ENCODE data around the gene PRM1.

PRM1 gene

DNA sequence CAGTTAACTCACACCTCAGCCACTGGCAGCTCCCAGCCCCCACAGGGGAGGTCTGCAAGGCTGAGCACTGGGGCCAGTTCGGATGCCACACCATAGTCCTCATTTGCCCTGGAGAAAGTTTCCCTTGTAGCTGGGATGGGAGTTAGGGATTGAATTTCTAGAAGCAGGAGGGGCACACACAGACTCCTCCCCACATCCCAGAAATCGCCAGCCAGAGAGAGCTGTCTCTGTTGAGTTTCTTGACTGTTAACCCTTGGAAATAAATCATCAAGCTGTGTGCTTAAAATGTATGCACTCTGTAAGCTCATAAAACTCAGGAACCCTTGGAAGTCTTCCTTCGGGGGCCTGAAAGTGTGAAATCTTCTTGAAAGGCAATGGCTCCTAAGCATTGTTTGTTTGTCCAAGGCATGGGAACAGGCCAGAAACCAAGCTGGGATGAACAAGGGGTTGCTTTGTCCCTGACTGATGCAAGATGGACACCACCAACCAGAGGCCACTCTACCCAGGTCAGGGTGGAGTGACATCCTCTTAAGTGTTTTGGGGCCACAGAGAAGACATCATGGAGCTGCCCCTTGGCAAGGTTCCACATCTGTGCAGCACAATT is 7.3 kb downstream of the PRM1 start:
- Histone ChIP-seq H3K4me3 (ENCODE audit: low read length) (no peak overlapping the region), H3K4me1 (ENCODE audit: control insufficient read depth, insufficient read depth, low read length) (no peaks in the 10 kb centered on the region), H3K9ac (ENCODE audit: low read length) (no peak overlapping the region), H3K27me3 (ENCODE audit: control insufficient read depth, insufficient read depth, low read length) (no peaks in the 10 kb centered on the region), H3K36me3 (ENCODE audit: control insufficient read depth, insufficient read depth, low read length) (no peaks in the 10 kb centered on the region), H3K9me3 (ENCODE audit: control insufficient read depth, low read length) (no peaks in the 10 kb centered on the region)

DNA sequence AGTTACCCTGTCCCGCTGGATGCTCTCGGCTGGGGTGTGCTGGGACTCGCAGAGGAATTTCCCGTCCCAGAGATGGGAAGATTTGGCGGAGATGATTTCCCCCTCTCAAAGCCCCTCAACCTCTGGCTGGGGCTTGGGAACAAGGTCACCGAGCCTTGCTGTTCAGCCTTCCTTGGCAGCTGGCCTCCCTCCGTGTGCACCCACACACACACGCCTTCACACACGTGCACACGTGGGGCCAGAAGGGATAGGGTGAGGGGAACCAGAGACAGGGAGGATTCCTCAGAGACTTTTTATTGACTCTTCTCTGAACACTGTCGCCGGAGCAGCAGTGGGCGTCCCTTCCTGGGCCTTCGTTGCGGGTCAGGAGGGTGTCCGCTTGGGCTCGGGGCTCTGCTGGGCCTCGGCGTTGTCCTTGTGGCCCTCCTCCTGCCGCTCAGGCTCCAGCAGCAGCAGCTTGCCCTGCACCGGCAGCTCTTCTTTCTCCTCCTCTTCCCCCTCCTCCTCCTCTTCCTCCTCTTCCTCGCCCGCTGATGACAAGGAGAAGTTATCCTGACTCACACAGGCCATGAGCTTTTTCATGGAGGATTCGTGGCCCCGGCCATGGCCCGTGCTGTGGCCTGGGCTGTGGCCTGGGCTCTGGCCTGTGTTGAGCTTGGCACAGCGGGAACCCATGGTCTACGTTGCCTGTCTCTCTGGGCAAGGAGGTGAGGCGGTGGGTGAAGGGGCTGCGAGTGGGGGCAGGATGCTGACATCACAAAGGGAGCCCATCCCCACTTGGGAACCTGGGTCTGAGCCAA is 8.0 kb downstream of the PRM1 start, which contains the start of gene PRM3:
TSS of gene PRM3 (minus strand) at position 709 of the 800 bp plus-strand sequence. CDS start at position 675, 34 bp downstream.
- Histone ChIP-seq H3K9ac (ENCODE audit: low read length) (no peak within 1 kb of the TSS), H3K4me3 (ENCODE audit: low read length) (no peak within 1 kb of the TSS), H3K36me3 (ENCODE audit: control insufficient read depth, insufficient read depth, low read length) (no peaks in the 10 kb centered on the region), H3K27me3 (ENCODE audit: control insufficient read depth, insufficient read depth, low read length) (no peaks in the 10 kb centered on the region), H3K9me3 (ENCODE audit: control insufficient read depth, low read length) (no peaks in the 10 kb centered on the region), H3K4me1 (ENCODE audit: control insufficient read depth, insufficient read depth, low read length) (no peaks in the 10 kb centered on the region)

DNA sequence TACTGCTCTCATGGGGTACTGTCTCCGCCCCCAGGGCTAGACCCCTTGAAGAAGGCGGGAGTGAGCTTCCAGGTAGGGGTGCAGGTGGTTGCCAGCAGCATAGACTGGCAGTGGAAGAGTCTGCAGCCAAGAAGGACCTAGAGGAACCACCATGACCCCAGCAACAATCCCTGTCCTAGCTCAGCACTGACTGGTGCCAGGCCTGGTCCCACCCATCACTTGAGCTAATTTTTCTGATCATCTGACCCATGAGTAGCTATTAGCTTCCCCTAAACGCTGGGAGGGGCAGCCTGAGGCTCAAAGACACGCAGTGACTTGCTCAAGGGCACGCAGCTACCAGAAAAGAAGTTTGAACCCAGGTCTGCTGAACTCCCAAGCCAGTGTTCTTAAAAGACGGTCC is 8.6 kb downstream of the PRM1 start:
- H3K27me3 ChIP-seq (ENCODE audit: control insufficient read depth, insufficient read depth, low read length) = no peaks in the 10 kb centered on the region
- no peaks in the 10 kb centered on the region for H3K9me3 ChIP-seq (ENCODE audit: control insufficient read depth, low read length)
- H3K9ac ChIP-seq (ENCODE audit: low read length) = no peak overlapping the region
- H3K4me3 ChIP-seq (ENCODE audit: low read length) = no peak overlapping the region
- no peaks in the 10 kb centered on the region for H3K4me1 ChIP-seq (ENCODE audit: control insufficient read depth, insufficient read depth, low read length)
- no peaks in the 10 kb centered on the region for H3K36me3 ChIP-seq (ENCODE audit: control insufficient read depth, insufficient read depth, low read length)

DNA sequence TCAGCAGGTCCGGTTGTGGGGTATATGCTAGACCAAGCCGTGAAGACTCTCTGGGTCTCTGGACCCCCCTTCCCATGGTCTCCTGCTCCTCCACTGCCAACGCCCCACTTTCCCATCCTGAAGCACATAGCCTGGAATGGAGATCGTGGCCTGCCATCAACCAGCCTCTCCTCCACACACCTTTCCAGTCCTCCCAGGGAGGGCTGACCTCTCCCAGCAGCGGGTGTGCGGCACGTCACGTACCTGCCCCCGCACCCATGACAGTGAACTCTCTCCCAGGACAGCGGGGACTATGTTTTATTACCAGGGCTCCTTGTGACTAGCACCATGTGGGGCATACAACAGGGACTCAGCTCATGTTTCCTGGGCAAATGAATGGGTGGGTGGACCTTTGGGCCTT is 9.5 kb downstream of the PRM1 start:
- H3K4me1 ChIP-seq (ENCODE audit: control insufficient read depth, insufficient read depth, low read length) = no peaks in the 10 kb centered on the region
- no peak overlapping the region for H3K9ac ChIP-seq (ENCODE audit: low read length)
- H3K36me3 ChIP-seq (ENCODE audit: control insufficient read depth, insufficient read depth, low read length) = no peaks in the 10 kb centered on the region
- H3K9me3 ChIP-seq (ENCODE audit: control insufficient read depth, low read length) = no peaks in the 10 kb centered on the region
- no peak overlapping the region for H3K4me3 ChIP-seq (ENCODE audit: low read length)
- H3K27me3 ChIP-seq (ENCODE audit: control insufficient read depth, insufficient read depth, low read length) = no peaks in the 10 kb centered on the region

- H3K4me3 ChIP-seq (ENCODE audit: low read length) = no peak overlapping the region
Measured at GRCh38 chr16:11270602-11271162, 10.4 kb downstream of the PRM1 start.

DNA sequence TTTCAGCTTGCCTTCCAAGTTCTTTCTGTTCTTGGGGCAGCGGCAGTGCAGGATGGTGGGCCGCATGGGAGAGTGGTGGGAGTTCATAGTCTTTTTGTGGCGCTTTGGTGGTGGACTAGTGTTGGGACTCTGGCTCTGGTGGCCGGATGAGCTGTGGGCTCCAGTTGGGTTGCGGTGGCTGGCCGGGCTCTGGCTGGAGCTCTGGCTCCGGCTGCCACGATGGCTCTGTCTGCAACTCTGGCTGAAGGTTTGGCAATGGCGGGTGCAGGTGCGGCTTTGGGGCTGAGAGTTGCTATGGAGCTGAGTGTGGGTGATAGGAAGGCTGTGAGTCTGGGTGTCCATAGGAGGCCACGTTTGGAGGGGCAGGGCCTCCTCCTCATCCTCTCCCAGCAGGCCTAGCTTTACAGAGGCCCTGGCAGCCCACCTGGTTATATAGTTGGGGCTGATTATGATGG is 12.2 kb downstream of the PRM1 start, which contains the start of gene TNP2:
TSS of gene TNP2 (minus strand) at position 405 of the 455 bp plus-strand sequence. CDS start at position 342, 63 bp downstream.
- no peak within 1 kb of the TSS for H3K4me3 ChIP-seq (ENCODE audit: low read length)
- H3K4me1 ChIP-seq (ENCODE audit: control insufficient read depth, insufficient read depth, low read length) = peaks cover 19% of the 10 kb centered on the region
- no peaks in the 10 kb centered on the region for H3K9me3 ChIP-seq (ENCODE audit: control insufficient read depth, low read length)
- no peaks in the 10 kb centered on the region for H3K27me3 ChIP-seq (ENCODE audit: control insufficient read depth, insufficient read depth, low read length)
- H3K36me3 ChIP-seq (ENCODE audit: control insufficient read depth, insufficient read depth, low read length) = no peaks in the 10 kb centered on the region
- H3K9ac ChIP-seq (ENCODE audit: low read length) = no peak within 1 kb of the TSS

More at GRCh38 chr16:11270602-11271162, 10.4 kb downstream of the PRM1 start:
- Histone ChIP-seq H3K4me1 (ENCODE audit: control insufficient read depth, insufficient read depth, low read length) (peaks cover 2% of the 10 kb centered on the region), H3K27me3 (ENCODE audit: control insufficient read depth, insufficient read depth, low read length) (no peaks in the 10 kb centered on the region), H3K9me3 (ENCODE audit: control insufficient read depth, low read length) (no peaks in the 10 kb centered on the region), H3K9ac (ENCODE audit: low read length) (no peak overlapping the region), H3K36me3 (ENCODE audit: control insufficient read depth, insufficient read depth, low read length) (no peaks in the 10 kb centered on the region)

DNA sequence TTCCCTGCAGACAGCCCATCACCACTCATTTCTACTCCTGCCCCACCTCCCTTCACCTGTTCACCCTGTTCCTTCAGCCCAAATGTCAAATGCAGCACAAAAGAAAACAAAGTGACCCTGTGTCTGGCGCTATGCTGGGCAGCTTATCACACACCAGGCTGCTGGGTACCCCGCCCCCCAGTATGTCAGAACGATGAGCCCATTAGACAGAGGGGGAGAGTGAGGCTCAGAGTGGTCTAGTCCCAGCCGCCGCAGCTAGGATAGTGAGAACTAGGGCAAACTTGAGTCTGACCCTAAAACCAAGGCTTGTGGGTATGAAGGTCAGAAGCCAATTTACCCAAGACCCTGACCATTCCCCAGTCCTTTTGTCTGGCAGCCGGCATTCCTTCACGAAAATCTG is 16.0 kb downstream of the PRM1 start:
- no peaks in the 10 kb centered on the region for H3K36me3 ChIP-seq (ENCODE audit: control insufficient read depth, insufficient read depth, low read length)
- peaks cover 31% of the 10 kb centered on the region for H3K4me1 ChIP-seq (ENCODE audit: control insufficient read depth, insufficient read depth, low read length)
- H3K9ac ChIP-seq (ENCODE audit: low read length) = no peak overlapping the region
- no peaks in the 10 kb centered on the region for H3K9me3 ChIP-seq (ENCODE audit: control insufficient read depth, low read length)
- H3K27me3 ChIP-seq (ENCODE audit: control insufficient read depth, insufficient read depth, low read length) = no peaks in the 10 kb centered on the region
- H3K4me3 ChIP-seq (ENCODE audit: low read length) = no peak overlapping the region

DNA sequence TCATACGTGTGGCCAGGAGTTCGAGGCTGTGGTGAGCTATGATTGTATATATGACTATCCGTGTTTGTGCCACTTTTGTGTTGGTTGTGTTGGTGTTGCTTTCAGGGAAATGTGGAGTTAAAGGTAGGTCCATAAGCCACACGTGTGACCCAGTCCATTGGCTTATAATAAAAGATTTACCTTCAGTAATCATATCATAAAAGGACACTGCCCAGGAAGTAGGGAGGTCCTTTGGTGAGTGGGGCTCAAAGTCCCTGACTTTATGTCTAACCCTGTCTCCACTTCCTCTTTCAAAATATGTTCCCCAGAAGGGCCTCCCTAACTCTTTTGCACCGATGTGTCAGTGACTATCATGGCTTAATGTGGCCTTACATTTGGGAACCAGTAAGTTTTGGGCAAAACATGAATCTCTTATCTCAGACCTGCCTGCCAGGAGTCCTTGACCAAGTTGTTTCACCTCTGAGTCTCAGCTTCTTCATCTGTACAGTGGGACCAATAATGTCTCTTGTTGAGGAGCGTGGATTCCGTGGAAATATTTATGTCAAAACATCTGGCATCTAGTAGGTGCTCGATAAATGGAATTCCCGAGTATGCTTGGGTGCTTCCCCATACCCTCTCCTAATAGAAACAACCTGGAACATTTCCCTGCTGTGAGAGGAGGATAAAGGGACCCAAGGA is 16.8 kb downstream of the PRM1 start:
- Histone ChIP-seq H3K9me3 (ENCODE audit: control insufficient read depth, low read length) (no peaks in the 10 kb centered on the region), H3K4me3 (ENCODE audit: low read length) (no peak overlapping the region), H3K27me3 (ENCODE audit: control insufficient read depth, insufficient read depth, low read length) (no peaks in the 10 kb centered on the region), H3K9ac (ENCODE audit: low read length) (no peak overlapping the region), H3K36me3 (ENCODE audit: control insufficient read depth, insufficient read depth, low read length) (no peaks in the 10 kb centered on the region), H3K4me1 (ENCODE audit: control insufficient read depth, insufficient read depth, low read length) (peaks cover 33% of the 10 kb centered on the region)

DNA sequence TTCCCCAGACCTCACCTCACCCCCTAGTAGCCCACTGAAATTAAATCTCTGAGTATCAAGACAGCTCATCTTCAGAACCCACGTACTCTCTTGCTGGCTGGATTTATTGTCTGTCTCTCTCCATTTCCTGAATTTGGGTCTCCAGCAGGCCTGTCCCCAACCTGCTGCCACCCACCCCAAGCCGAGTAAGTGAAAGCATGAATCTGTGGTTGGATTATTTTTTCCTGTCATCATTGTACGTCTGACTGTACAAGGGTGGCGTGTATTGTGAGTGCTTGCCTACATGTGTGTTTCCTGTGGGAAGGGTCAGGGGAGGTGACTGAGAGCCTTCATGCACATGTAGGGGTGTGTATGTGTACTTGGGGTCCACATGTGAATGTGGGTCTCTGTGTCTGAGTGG is 17.4 kb downstream of the PRM1 start:
- no peak overlapping the region for H3K9ac ChIP-seq (ENCODE audit: low read length)
- no peak overlapping the region for H3K4me3 ChIP-seq (ENCODE audit: low read length)
- no peaks in the 10 kb centered on the region for H3K27me3 ChIP-seq (ENCODE audit: control insufficient read depth, insufficient read depth, low read length)
- H3K9me3 ChIP-seq (ENCODE audit: control insufficient read depth, low read length) = no peaks in the 10 kb centered on the region
- H3K4me1 ChIP-seq (ENCODE audit: control insufficient read depth, insufficient read depth, low read length) = peaks cover 38% of the 10 kb centered on the region
- no peaks in the 10 kb centered on the region for H3K36me3 ChIP-seq (ENCODE audit: control insufficient read depth, insufficient read depth, low read length)

GRCh38 chr16:11262915-11263314 is 18.2 kb downstream of the PRM1 start:
- no peak overlapping the region for H3K4me3 ChIP-seq (ENCODE audit: low read length)
- H3K36me3 ChIP-seq (ENCODE audit: control insufficient read depth, insufficient read depth, low read length) = no peaks in the 10 kb centered on the region
- H3K4me1 ChIP-seq (ENCODE audit: control insufficient read depth, insufficient read depth, low read length) = peaks cover 39% of the 10 kb centered on the region
- H3K9ac ChIP-seq (ENCODE audit: low read length) = no peak overlapping the region
- H3K27me3 ChIP-seq (ENCODE audit: control insufficient read depth, insufficient read depth, low read length) = no peaks in the 10 kb centered on the region
- no peaks in the 10 kb centered on the region for H3K9me3 ChIP-seq (ENCODE audit: control insufficient read depth, low read length)

DNA sequence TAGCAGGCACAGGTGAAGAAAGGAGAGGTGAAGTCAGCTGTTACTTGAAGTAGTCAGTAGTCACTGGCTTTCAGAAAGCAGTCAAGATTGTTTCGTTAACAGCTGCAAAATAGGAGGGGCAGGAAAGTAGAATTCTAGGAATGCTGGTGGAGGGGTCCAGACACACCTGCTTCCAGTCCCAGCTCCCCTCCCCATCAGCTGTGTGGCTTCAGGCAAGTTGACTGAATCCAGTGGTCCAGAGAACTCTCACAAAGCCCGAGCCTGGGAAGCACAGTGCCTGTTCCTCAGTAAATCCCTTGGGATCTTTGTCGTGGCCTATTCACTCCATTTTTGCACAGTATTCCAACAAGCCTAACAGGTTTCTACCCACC is 20.5 kb downstream of the PRM1 start:
- H3K9me3 ChIP-seq (ENCODE audit: control insufficient read depth, low read length) = no peaks in the 10 kb centered on the region
- no peak overlapping the region for H3K4me3 ChIP-seq (ENCODE audit: low read length)
- H3K9ac ChIP-seq (ENCODE audit: low read length) = no peak overlapping the region
- no peaks in the 10 kb centered on the region for H3K36me3 ChIP-seq (ENCODE audit: control insufficient read depth, insufficient read depth, low read length)
- H3K27me3 ChIP-seq (ENCODE audit: control insufficient read depth, insufficient read depth, low read length) = no peaks in the 10 kb centered on the region
- H3K4me1 ChIP-seq (ENCODE audit: control insufficient read depth, insufficient read depth, low read length) = peaks cover 46% of the 10 kb centered on the region
